ENCODE measurements around the gene STK11. TPM values are rescaled to one million over a fixed set of nuclear protein-coding genes. Genes with fewer than 3 reads are reported as not detected.
"Not testable (repeated sequence)": the region's sequence is repeated elsewhere in the genome, so short reads cannot be mapped to it uniquely, and the experiment has no call there.

Gene STK11
- total RNA-seq, 3 donors from 2014 or later: 32.8 to 55.0 (median 52.1) TPM

GRCh38 chr19:1244693-1245451 is 39.3 kb downstream of the STK11 start:
- Histone ChIP-seq H3K4me1 (peaks cover 39 to 54% of the 10 kb centered on the region in 2 donors), H3K4me3 (peak overlapping the region; percentile 22 to 58 (median 26)), H3K27ac (peak overlapping the region; percentile 91 to 99), H3K36me3 (no peaks in the 10 kb centered on the region), H3K9me3 (no peaks in the 10 kb centered on the region), H3K27me3 (no peaks in the 10 kb centered on the region)
- no peak for DNase-seq (ENCODE audit: low spot score in 2 of 2)
- no peak for TF ChIP-seq POLR2A (IDR thresholded peaks at IDR 0.05)
- TF ChIP-seq, protein P1, sequence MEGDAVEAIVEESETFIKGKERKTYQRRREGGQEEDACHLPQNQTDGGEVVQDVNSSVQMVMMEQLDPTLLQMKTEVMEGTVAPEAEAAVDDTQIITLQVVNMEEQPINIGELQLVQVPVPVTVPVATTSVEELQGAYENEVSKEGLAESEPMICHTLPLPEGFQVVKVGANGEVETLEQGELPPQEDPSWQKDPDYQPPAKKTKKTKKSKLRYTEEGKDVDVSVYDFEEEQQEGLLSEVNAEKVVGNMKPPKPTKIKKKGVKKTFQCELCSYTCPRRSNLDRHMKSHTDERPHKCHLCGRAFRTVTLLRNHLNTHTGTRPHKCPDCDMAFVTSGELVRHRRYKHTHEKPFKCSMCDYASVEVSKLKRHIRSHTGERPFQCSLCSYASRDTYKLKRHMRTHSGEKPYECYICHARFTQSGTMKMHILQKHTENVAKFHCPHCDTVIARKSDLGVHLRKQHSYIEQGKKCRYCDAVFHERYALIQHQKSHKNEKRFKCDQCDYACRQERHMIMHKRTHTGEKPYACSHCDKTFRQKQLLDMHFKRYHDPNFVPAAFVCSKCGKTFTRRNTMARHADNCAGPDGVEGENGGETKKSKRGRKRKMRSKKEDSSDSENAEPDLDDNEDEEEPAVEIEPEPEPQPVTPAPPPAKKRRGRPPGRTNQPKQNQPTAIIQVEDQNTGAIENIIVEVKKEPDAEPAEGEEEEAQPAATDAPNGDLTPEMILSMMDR (IDR thresholded peaks at IDR 0.05): no peak
- TF ChIP-seq POLR2AphosphoS5 (IDR thresholded peaks at IDR 0.05): no peak
- intact Hi-C loops (cut with DNase I; ENCODE audit: low total_unique reads): loop anchor here (5.0 kb wide), 1 partner anchor 1537 kb away; the partner anchor contains the start of gene SGTA

DNA sequence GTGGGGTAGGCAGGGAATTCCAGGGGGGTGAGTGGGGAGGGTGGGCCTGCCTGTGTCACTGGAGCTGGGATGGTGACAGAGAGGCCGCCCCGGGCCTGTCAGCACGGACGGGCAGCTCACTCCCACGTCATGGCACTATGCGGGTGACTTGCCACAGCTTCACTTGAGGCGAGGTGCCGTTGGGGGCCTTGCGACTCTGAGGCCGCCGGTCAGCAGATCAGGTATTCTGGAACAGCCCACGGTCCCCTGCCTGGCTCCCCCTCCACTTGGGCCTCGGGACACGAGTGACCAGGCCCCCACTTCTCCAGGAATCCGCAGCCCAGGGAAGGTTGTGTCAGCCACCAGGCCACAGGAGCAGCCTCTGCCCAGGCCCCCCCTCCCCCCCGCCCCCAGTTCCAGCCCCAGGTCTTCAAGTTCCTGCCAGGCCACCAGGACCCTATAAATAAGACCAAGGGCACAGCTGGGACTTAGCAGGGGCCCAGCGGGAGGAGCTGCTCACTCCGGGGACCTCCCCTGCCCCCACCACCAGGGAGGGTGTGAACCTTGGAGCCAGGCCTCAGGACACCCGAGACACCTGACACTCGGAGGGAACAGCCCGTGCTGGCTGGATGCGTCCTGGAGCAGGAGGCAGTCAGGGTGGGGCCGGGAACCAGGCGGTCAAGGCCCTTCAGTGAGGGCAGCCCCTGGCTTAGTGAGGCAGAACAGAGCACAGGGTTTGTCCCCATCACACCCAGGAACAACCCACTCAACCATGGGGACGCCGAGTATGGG is 40.1 kb downstream of the STK11 start:
- TF ChIP-seq POLR2A (IDR thresholded peaks at IDR 0.05) (no peak), POLR2AphosphoS5 (IDR thresholded peaks at IDR 0.05) (peak in 1 of 3 donors; percentile 45)
- H3K27me3 ChIP-seq: no peaks in the 10 kb centered on the region
- H3K9me3 ChIP-seq: no peaks in the 10 kb centered on the region
- peak overlapping the region in 1 of 3 donors; percentile 58 for H3K4me3 ChIP-seq
- peak overlapping the region; percentile 91 to 99 for H3K27ac ChIP-seq
- no peak for DNase-seq (ENCODE audit: low spot score in 2 of 2)
- peaks cover 39 to 54% of the 10 kb centered on the region in 2 donors for H3K4me1 ChIP-seq
- H3K36me3 ChIP-seq: no peaks in the 10 kb centered on the region
- intact Hi-C loops (cut with DNase I; ENCODE audit: low total_unique reads): loop anchor here (5.0 kb wide), 1 partner anchor 1537 kb away; the partner anchor contains the start of gene SGTA

DNA sequence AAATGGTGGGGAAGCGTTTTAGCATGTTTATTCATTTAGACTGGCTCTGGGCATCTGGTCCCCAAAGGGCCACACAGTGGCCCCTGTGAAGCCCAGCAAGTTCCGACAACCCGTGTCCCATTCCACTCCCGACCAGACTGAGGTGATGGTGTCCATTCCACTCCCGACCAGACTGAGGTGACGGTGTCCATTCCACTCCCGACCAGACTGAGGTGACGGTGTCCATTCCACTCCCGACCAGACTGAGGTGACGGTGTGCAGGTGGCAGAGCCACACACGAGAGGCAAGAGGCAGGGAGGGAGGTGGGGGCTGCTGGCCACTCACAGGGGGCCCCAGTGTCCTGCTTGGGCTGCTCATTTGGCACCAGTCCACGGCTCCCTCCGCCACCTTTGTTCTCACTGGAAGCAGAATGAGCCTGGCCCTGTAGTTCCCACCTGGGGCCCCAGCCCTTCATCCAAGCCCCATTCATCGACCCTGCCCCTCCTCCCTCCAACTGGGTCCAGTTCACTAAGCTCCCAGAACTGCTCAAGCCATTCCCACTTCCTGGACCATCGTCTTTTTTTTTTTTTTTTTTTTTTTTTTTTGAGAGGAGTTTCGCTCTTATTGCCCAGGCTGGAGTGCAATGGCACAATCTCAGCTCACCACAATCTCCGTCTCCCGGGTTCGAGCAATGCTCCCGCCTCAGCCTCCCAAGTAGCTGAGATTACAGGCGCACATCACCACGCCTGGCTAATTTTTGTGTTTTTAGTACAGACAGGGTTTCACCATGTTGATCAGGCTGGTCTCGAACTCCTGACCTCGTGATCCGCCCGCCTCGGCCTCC is 40.9 kb downstream of the STK11 start:
- H3K36me3 ChIP-seq; H3K27me3 ChIP-seq; DNase-seq (ENCODE audit: low spot score in 2 of 2); H3K9me3 ChIP-seq; H3K4me3 ChIP-seq: not testable (repeated sequence)
- Histone ChIP-seq H3K4me1 (peaks cover 32 to 49% of the 10 kb centered on the region in 2 donors), H3K27ac (peak overlapping the region; percentile 91 to 99)
- intact Hi-C loops (cut with DNase I; ENCODE audit: low total_unique reads): loop anchor here (5.0 kb wide), 1 partner anchor 1536 kb away; the partner anchor contains the start of gene SGTA

DNA sequence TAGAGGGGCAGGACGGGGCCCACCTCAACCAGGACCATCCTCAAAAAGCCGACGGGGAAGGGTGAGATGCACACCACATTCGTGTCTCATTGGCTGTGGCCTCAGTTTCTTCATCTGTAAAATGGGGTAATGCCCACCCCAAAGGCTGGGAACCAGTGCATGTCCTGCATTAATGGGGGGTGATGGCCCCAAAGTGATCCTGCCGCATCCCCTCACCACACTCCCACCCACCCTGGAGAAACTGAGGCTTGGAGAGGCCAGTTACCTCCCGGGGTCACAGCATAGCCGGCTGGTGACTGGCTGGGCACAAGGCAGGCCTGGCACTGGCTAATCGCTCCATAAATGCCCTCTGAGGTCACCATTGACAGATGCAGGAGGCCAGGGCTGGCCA is 42.2 kb downstream of the STK11 start:
- TF ChIP-seq POLR2A (IDR thresholded peaks at IDR 0.05) (no peak), POLR2AphosphoS5 (IDR thresholded peaks at IDR 0.05) (peak in 1 of 3 donors; percentile 6)
- TF ChIP-seq, protein P1 (IDR thresholded peaks at IDR 0.05): no peak
- Histone ChIP-seq H3K9me3 (no peaks in the 10 kb centered on the region), H3K4me1 (peaks cover 27 to 40% of the 10 kb centered on the region in 2 donors), H3K36me3 (no peaks in the 10 kb centered on the region), H3K4me3 (peak overlapping the region; percentile 83 to 97 (median 94)), H3K27ac (peak overlapping the region; percentile 99), H3K27me3 (no peaks in the 10 kb centered on the region)
- intact Hi-C loops (cut with DNase I; ENCODE audit: low total_unique reads): loop anchor here (5.0 kb wide), 1 partner anchor 1535 kb away; the partner anchor contains the start of gene SGTA
- no peak for DNase-seq (ENCODE audit: low spot score in 2 of 2)

DNA sequence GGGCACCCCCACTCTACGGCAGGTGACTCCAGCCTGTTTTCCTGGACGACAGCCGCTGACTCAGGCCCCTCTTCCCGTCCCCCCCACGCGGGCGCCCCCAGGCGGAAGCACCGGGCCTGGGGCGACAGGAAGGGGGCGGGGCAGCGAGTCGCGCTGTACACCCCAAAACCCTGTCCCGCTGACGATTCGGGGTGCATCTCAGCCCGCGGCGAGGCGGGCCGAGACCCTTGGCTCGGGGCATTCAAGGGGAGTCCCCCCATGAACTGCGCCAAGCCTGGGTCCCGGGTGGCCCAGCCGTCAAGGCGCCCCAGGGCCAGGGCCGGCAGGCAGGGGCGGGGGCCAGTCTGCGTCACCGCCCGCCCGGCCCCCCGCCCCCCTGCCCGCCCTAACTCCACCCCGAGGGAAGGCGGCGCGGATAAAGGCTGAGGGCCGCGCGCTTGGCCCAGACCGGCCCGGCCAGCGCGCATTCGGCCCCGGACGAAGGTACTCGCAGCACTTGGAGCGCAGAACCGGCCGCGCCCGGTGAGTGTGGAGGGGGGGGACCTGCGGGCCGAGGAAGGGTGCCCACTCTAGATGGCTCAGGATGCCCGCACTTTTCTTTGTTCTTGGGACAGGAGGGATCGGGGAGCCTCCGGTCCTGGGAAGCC is 42.7 kb downstream of the STK11 start, which contains the start of gene MIDN:
MIDN (plus strand) TSS at position 445 of the 647 bp plus-strand sequence. CDS start 1,714 bp downstream, outside the sequence.
- H3K9me3 ChIP-seq: no peaks in the 10 kb centered on the region
- peak within 1 kb of the TSS; percentile 83 to 97 (median 94) for H3K4me3 ChIP-seq
- peak within 1 kb of the TSS; percentile 99 for H3K27ac ChIP-seq
- intact Hi-C loops (cut with DNase I; ENCODE audit: low total_unique reads): loop anchor here (5.0 kb wide), 1 partner anchor 1534 kb away; the partner anchor contains the start of gene SGTA
- H3K4me1 ChIP-seq: peaks cover 27 to 36% of the 10 kb centered on the region in 2 donors
- H3K36me3 ChIP-seq: no peaks in the 10 kb centered on the region
- DNase-seq (ENCODE audit: low spot score in 2 of 2): peak; percentile 74 to 84
- TF ChIP-seq POLR2AphosphoS5 (IDR thresholded peaks at IDR 0.05) (peak; percentile 71 to 89 (median 81)), POLR2A (IDR thresholded peaks at IDR 0.05) (peak; percentile 81)
- TF ChIP-seq, protein P1 (IDR thresholded peaks at IDR 0.05): no peak
- no peaks in the 10 kb centered on the region for H3K27me3 ChIP-seq

All from breast epithelium (tissue), 4 donors.